ENCODE results near the gene XRN2. TPM values are rescaled to one million over a fixed set of nuclear protein-coding genes. Genes with fewer than 3 reads are reported as not detected.

XRN2 gene
- total RNA-seq, 1 donor from 2014 or later: 69.5 TPM

- intact Hi-C loops (cut with micrococcal nuclease): no loop called here
Measured at GRCh38 chr20:21384308-21384892, 81.3 kb downstream of the XRN2 start.

GRCh38 chr20:21386111-21386510 is 83.0 kb downstream of the XRN2 start:
- intact Hi-C loops (cut with micrococcal nuclease): no loop called here

- intact Hi-C loops (cut with micrococcal nuclease): no loop called here
Measured at GRCh38 chr20:21387528-21387927, 84.4 kb downstream of the XRN2 start.

GRCh38 chr20:21388566-21388965 is 85.4 kb downstream of the XRN2 start:
- intact Hi-C loops (cut with micrococcal nuclease): no loop called here

- intact Hi-C loops (cut with micrococcal nuclease): no loop called here
Measured at GRCh38 chr20:21389368-21389767, 86.2 kb downstream of the XRN2 start.

GRCh38 chr20:21390768-21391167 is 87.6 kb downstream of the XRN2 start:
- intact Hi-C loops (cut with micrococcal nuclease): loop anchor here (10.0 kb wide), 1 partner anchor 1026 kb away; the partner anchor contains the start of gene INSM1

GRCh38 chr20:21391185-21391971 is 88.2 kb downstream of the XRN2 start:
- intact Hi-C loops (cut with micrococcal nuclease): loop anchor here (10.0 kb wide), 1 partner anchor 1027 kb away; the partner anchor contains the start of gene INSM1

- intact Hi-C loops (cut with micrococcal nuclease): loop anchor here (2.0 to 10.0 kb wide), 2 partner anchors 155 to 1027 kb away; partner anchors contain the start of gene INSM1
Measured at GRCh38 chr20:21391972-21392352, 88.8 kb downstream of the XRN2 start.

- intact Hi-C loops (cut with micrococcal nuclease): loop anchor here (2.0 to 10.0 kb wide), 2 partner anchors 156 to 1028 kb away; partner anchors contain the start of gene INSM1
Measured at GRCh38 chr20:21393166-21393565, 90.0 kb downstream of the XRN2 start.

- intact Hi-C loops (cut with micrococcal nuclease): loop anchor here (2.0 to 10.0 kb wide), 4 partner anchors 91 to 1029 kb away; partner anchors contain the start of genes INSM1 and XRN2
Measured at GRCh38 chr20:21393816-21394519, 90.8 kb downstream of the XRN2 start.

- intact Hi-C loops (cut with micrococcal nuclease): loop anchor here (2.0 to 10.0 kb wide), 3 partner anchors 92 to 1030 kb away; partner anchors contain the start of genes INSM1 and XRN2
Measured at GRCh38 chr20:21394551-21394950, 91.4 kb downstream of the XRN2 start.

GRCh38 chr20:21395051-21395665 is 92.0 kb downstream of the XRN2 start:
- intact Hi-C loops (cut with micrococcal nuclease): loop anchor here (2.0 to 10.0 kb wide), 5 partner anchors 92 to 1030 kb away; partner anchors contain the start of genes INSM1 and XRN2

GRCh38 chr20:21395666-21396598 is 92.8 kb downstream of the XRN2 start:
- intact Hi-C loops (cut with micrococcal nuclease): loop anchor here (2.0 to 10.0 kb wide), 5 partner anchors 93 to 1031 kb away; partner anchors contain the start of genes INSM1 and XRN2

GRCh38 chr20:21396599-21397340 is 93.6 kb downstream of the XRN2 start:
- intact Hi-C loops (cut with micrococcal nuclease): loop anchor here (5.0 to 10.0 kb wide), 3 partner anchors 111 to 1032 kb away; partner anchors contain the start of gene INSM1

GRCh38 chr20:21397341-21398108 is 94.4 kb downstream of the XRN2 start, which contains the start of gene NKX2-4:
Gene NKX2-4, minus strand, starts transcription at chr20:21397526. Its CDS starts 127 bp downstream, at chr20:21397399.
- intact Hi-C loops (cut with micrococcal nuclease): loop anchor here (5.0 to 10.0 kb wide), 3 partner anchors 110 to 1033 kb away; partner anchors contain the start of gene INSM1

- intact Hi-C loops (cut with micrococcal nuclease): loop anchor here (5.0 to 10.0 kb wide), 3 partner anchors 109 to 1034 kb away; partner anchors contain the start of gene INSM1
Measured at GRCh38 chr20:21398109-21399004, 95.2 kb downstream of the XRN2 start.

GRCh38 chr20:21399005-21399475 is 95.9 kb downstream of the XRN2 start:
- intact Hi-C loops (cut with micrococcal nuclease): loop anchor here (5.0 to 10.0 kb wide), 3 partner anchors 108 to 1034 kb away; partner anchors contain the start of gene INSM1
